Amygdala (tissue), 56 donors: ENCODE measurements around the gene CACNA2D4.

Source experiments
- DNase-seq, 56 donors: peaks; one replicate each; lab custom pipeline; 2025; lab: John Stamatoyannopoulos, UW

The CACNA2D4 gene

DNA sequence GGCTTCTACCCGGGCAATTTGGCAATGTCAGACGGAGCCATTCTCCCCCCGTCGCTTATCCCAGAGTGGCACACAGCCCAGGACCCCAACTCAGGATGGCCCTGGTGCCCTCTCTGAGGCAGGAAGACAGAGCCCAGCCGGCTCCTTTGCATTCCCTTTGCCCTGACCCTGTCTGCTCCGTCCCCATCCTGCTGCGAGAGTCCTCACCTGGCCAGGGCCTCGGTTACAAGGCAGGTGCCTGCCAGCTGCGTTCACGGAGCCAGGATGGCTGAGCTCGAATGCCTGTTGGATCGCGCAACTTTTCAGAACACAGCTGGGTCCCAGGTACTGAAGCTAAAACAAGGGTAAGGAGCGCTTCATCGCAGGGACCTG lies 79.5 kb downstream of the CACNA2D4 start:
- no peak for DNase-seq

GRCh38 chr12:1838205-1838993 lies 80.1 kb downstream of the CACNA2D4 start:
- peak in 29 of 56 donors; percentile 15 to 73 (median 41) for DNase-seq

GRCh38 chr12:1837541-1838204 lies 80.8 kb downstream of the CACNA2D4 start:
- DNase-seq: no peak

- peak in 39 of 56 donors; percentile 6 to 80 (median 52) for DNase-seq
Measured at GRCh38 chr12:1836854-1837421, 81.5 kb downstream of the CACNA2D4 start.

- no peak for DNase-seq
Measured at GRCh38 chr12:1836241-1836803, 82.1 kb downstream of the CACNA2D4 start.

DNA sequence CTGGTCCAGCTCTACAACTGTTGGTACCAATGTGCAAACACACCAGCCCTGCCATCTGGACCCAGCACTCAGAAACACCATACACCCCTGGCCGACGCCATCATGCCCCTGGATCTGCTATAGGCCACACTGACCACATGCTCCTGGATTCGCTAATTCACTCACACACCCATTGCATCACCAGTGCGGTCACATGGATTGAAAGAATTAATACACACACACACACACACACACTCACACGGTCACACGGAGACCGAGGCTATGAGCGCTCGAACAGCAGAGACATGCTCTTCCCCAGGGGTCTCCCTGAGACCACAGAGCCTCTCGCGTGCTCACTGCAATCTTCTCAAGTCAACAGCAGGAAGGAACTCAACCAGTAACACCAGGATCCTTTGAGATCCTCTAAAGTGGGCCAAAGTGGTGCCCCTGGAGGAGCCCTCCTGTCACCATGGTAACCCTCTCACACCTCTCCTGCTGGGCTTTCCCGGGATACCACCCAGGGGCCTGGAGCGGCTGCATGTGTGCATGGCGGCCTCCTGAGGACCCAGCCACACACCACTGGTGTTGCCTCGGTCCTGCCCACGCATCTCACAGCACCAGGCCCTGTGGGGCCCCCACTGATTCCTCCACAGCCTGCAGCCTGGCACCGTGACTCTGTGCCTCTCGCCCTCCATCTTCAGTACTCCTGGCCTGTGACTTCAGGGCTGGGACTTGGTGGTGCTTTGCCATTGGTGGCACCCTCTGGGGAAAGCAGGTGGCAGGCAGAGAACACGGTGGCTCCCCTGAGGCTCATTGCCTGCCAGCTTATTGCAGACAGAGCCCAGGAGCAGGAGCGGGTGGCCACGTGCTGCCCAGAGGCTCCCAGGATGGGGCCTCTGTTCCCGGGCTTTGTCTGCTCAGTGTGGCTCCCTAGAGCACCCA lies 83.0 kb downstream of the CACNA2D4 start:
- DNase-seq: no peak

DNA sequence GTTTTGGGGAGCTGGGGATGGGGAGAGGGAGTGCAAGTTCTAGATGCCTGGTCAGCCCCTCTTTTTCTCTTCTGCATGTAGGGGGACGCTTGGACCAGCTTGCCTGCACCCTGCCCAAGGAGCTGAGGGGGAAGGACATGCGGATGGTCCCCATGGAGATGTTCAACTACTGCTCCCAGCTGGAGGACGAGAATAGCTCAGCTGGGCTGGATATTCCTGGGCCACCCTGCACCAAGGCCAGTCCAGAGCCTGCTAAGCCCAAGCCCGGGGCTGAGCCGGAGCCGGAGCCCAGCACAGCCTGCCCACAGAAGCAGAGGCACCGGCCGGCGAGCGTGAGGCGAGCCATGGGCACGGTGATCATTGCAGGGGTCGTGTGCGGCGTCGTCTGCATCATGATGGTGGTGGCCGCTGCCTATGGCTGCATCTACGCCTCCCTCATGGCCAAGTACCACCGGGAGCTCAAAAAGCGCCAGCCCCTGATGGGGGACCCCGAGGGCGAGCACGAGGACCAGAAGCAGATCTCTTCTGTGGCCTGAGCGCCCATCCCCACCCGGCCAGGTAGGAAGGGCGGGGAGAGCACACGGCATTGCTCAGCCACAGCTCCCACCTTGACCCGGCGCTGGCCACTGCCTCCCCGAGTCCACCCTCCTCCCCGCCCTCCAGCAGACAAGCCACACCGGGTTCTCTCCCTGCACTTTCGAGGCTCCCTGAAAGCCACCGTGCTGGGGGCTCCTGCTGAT lies 84.1 kb downstream of the CACNA2D4 start:
- no peak for DNase-seq

DNA sequence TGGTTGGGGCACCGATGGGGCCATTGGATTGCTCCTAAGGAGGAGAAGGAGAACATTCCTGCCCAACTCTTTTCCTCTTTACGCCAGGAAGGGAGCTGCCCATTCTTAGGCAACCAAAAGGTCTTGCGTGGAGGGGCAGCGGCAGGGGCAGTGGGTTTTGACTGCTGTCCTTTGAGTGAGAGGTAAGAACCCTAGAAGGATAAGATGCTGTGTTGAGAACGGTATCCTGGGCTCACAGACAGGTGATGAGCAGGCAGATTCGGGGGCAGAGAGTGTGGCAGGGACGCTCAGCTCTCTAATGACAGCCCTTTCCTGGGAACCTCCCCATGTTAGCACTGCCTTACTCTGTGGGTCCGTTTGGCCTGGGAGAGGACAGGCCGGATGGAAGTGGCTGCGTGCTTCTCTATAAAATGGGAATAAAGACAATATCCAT lies 84.8 kb downstream of the CACNA2D4 start:
- DNase-seq: no peak

DNA sequence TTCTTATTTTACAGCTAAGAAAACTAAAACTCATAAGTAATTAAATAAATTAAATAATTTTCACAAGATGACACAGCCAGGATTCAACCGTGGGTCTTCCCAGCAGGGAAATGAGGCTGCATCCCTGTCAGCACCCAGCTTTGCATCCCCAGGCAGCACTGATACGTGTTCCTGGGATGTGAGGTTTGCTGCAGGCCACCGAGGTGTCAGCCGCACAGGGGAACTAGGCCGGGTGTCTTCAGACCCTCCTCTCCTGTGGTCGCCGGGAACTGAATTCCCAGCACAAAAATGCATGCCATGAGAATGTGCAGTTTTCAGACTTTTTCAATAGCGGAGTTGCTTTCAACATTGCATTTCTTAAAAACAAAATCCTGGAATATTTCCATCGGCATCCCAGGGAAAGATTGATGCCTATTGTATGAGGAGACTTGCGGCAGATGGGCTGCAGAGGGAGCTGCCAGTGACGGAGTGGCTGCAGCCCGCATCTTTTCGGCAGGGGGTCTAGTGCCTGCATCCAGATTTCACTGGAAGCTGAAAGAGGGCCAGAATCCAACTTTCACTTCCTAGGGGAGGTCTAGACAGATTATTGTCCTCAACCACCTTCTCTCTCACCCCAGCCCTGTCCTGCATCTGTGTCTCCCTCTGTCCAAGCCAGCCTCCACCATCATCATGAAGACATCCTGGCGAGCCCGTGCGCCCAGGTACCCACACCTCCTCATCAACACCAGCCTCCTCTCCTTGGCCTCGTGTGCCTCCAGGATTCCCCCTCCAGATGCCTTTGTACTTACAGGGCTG lies 85.5 kb downstream of the CACNA2D4 start:
- no peak for DNase-seq

DNA sequence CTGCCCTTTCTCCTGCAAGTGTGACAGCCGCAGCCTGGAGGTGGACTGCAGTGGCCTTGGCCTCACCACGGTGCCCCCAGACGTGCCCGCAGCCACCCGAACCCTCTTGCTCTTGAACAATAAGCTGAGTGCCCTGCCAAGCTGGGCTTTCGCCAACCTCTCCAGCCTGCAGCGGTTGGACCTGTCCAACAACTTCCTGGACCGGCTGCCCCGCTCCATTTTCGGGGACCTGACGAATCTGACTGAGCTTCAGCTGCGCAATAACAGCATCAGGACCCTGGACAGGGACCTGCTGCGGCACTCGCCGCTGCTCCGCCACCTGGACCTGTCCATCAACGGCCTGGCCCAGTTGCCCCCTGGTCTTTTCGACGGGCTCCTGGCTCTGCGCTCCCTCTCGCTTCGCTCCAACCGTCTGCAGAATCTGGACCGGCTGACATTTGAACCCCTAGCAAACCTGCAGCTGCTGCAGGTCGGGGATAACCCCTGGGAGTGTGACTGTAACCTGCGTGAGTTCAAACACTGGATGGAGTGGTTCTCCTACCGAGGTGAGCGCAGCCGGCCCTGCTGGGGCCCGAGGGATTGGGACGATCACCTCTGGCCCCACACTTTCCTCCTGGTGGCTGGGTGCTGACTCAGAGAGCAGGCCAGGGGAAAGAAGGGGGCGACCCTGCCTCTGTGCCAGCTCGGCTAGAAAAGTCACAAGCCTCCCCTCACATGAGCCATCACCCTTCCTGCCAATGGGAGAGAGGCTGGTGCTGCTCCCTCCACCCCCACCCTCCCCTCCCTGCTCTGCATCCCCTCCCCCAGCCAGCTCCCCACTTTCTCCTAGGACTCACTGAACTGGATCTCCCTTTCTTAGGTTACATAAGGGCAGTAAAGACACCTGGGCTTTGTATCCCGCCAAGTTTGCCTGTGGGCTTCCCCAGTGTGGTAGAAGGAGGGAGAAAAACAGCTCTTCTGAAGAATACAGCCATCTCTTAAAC lies 87.2 kb downstream of the CACNA2D4 start:
- peak in 1 of 56 donors; percentile 23 for DNase-seq

DNA sequence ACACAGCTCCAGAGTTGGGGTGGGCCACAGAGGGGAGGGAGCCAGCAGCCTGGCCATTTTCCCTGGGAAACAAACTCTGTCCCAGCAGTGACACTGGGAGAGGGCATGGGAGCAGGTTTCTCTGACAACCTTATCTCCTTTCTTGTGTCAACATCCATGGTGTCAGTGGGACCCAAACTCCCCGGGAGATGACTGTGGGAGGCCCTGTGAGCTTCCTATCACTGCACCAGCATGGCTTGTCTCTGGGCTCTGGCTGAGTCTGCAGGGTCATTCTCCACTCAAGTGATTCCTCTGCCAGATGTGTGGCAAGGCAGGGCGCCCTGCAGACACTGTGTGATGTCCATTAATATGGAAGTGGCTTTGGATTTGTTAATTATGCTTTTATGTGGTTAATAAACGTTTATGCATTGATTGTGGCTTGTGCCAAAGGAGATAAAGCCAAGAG lies 88.0 kb downstream of the CACNA2D4 start:
- no peak for DNase-seq

DNA sequence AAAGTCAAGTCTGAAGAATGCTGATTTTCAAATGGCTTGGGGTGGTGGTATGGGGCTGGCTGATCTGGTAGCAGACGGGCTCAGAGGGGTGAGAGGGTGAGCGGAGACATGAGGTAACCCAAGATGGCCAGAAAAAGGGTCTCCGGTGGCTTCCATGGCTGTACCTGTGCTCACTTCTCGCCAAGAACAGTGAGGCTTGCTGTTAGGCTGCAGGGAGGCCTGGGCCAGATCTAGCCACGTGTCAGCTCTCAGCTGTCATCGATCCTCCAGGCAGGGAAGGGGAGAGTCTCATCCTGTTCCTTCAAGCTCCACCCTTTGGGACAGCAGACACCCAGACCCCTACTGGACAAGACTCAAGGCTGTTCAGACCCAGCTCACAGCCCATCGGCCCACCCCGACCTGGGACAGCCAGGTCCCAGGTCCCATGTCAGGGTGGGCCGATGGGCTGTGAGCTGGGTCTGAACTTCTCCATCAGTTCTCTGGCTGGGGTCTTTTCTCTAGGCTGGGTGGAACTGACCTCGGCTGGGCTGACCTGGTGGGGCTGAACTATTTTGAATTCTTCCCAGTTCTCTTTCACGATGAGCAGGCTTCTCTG lies 89.0 kb downstream of the CACNA2D4 start:
- DNase-seq: no peak

- DNase-seq: no peak
Measured at GRCh38 chr12:1828856-1829255, 89.6 kb downstream of the CACNA2D4 start.

- no peak for DNase-seq
Measured at GRCh38 chr12:1827826-1828805, 90.3 kb downstream of the CACNA2D4 start.

- DNase-seq: no peak
Measured at GRCh38 chr12:1826867-1827705, 91.4 kb downstream of the CACNA2D4 start.
